ENCODE measurements around the gene CDH2. TPM values are rescaled to one million over a fixed set of nuclear protein-coding genes. Genes with fewer than 3 reads are reported as not detected.
A peak's percentile ranks its signal among the peaks of the same experiment; 100 is the strongest.

Gene CDH2
- total RNA-seq, 1 donor from 2014 or later = 370 TPM

DNA sequence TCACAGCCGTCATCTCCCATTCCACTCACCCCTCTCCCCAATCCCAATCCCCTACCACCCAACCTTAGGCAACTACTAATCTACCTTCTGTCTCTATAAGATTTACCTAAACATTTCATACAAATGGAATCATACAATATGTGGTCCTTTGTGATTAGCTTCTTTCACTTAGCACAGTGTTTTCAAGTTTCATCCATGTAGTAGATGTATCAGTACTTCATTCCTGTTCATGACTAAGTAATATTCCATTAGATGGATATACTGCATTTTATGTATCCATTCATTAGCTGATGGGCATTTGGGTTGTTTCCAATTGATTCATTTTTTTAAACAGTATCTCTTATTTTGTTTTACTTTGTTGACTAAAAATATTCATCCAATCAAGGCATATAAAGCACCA, 109.6 kb downstream of the CDH2 start:
- Histone ChIP-seq H3K9me3 (replicated peaks) (peaks cover 5% of the 10 kb centered on the region), H3K27me3 (ENCODE audit: low read depth) (no peaks in the 10 kb centered on the region), H3K36me3 (no peaks in the 10 kb centered on the region), H3K4me3 (no peak overlapping the region), H3K27ac (replicated peaks) (no peak overlapping the region), H3K4me1 (peaks cover 73% of the 10 kb centered on the region)
- DNase-seq = no peak
- intact Hi-C loops (cut with micrococcal nuclease) = loop anchor here (10.0 kb wide), 1 partner anchor 63 kb away; no protein-coding TSS in a partner anchor
- TF ChIP-seq, protein P1, sequence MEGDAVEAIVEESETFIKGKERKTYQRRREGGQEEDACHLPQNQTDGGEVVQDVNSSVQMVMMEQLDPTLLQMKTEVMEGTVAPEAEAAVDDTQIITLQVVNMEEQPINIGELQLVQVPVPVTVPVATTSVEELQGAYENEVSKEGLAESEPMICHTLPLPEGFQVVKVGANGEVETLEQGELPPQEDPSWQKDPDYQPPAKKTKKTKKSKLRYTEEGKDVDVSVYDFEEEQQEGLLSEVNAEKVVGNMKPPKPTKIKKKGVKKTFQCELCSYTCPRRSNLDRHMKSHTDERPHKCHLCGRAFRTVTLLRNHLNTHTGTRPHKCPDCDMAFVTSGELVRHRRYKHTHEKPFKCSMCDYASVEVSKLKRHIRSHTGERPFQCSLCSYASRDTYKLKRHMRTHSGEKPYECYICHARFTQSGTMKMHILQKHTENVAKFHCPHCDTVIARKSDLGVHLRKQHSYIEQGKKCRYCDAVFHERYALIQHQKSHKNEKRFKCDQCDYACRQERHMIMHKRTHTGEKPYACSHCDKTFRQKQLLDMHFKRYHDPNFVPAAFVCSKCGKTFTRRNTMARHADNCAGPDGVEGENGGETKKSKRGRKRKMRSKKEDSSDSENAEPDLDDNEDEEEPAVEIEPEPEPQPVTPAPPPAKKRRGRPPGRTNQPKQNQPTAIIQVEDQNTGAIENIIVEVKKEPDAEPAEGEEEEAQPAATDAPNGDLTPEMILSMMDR (IDR thresholded peaks at IDR 0.05; ENCODE audit: borderline replicate concordance) = no peak

DNA sequence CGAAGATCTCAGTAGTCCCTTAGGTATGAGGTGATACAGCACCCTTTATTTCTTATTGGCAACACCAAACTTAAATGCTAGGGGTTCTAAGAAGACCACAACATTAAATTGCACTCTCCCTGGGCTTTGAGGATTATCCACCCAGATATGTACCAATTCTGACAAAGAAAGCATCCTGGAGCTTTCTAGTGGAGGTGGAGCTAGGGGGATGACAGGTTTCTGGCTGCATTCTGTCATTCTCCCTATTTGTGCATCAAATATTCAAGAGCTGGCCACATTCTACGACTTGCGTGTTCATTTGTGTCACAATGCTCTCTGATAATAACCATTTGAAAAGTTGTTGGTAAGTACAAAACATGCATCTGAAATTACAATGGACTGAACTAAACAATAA, 111.1 kb downstream of the CDH2 start:
- TF ChIP-seq, protein P1 (IDR thresholded peaks at IDR 0.05; ENCODE audit: borderline replicate concordance) = no peak
- DNase-seq = no peak
- peak overlapping the region; percentile 4 for H3K27ac ChIP-seq (replicated peaks)
- intact Hi-C loops (cut with micrococcal nuclease) = loop anchor here (10.0 kb wide), 1 partner anchor 61 kb away; no protein-coding TSS in a partner anchor
- H3K9me3 ChIP-seq (replicated peaks) = peaks cover 5% of the 10 kb centered on the region
- no peak overlapping the region for H3K4me3 ChIP-seq
- H3K27me3 ChIP-seq (ENCODE audit: low read depth) = no peaks in the 10 kb centered on the region
- peaks cover 57% of the 10 kb centered on the region for H3K4me1 ChIP-seq
- H3K36me3 ChIP-seq = no peaks in the 10 kb centered on the region

DNA sequence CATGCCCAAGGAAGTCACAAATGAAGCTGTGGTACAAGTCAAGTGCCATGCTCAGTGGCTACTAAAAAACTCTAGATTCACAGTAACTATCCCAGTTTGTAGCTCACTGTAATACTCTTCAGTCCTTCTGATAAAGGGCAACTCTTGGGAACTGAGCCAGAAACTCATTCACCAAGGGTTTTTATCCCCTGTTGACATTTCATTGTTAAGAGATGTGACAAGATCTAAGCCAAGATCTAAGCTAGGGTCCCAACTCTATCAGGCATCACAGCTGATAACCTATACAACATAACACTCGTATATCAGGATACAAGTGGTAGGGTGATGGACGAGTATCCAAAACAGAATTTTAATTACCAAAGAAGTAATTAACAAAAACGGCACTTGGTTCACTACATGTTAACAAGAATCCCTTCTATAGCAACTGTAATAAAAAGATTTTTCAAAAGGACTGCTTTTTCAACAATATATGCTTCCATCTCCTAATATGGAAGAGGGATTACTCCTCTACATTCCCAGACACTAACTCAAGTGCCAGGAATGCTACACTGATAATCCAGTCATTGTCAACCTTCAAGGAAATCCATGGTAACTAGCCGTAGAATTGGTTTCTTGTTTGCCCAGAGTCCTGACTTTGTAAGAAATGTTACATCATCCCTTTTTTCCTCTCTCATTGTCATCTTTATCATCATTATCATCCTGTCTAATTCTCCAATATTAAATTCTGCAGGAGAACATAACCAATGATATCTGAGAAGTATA, 111.7 kb downstream of the CDH2 start:
- Histone ChIP-seq H3K36me3 (no peaks in the 10 kb centered on the region), H3K27me3 (ENCODE audit: low read depth) (no peaks in the 10 kb centered on the region), H3K4me3 (no peak overlapping the region), H3K4me1 (peaks cover 52% of the 10 kb centered on the region), H3K27ac (replicated peaks) (peak overlapping the region; percentile 4), H3K9me3 (replicated peaks) (peaks cover 5% of the 10 kb centered on the region)
- DNase-seq = no peak
- TF ChIP-seq, protein P1 (IDR thresholded peaks at IDR 0.05; ENCODE audit: borderline replicate concordance) = no peak
- intact Hi-C loops (cut with micrococcal nuclease) = loop anchor here (10.0 kb wide), 1 partner anchor 60 kb away; no protein-coding TSS in a partner anchor

DNA sequence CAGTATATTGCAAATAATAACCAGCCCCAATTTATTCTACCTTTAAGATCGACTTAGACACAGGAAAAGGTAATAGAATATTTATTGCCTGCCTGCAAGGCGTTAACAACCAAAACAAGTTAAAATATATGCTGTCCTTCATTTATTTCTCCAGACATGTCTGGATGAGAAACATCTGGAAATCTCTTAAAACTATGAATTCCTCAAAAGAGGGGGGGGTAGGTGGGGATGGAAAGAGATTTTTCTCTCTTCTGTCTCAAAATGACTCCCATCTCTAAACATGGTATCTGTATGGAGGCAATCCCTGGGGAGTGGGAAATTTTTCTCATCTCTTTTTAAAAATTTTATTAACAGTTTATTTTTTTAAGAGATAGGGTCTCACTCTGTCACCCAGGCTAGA, 113.0 kb downstream of the CDH2 start:
- Histone ChIP-seq H3K27me3 (ENCODE audit: low read depth) (no peaks in the 10 kb centered on the region), H3K4me1 (peaks cover 47% of the 10 kb centered on the region)
- no peak for DNase-seq

DNA sequence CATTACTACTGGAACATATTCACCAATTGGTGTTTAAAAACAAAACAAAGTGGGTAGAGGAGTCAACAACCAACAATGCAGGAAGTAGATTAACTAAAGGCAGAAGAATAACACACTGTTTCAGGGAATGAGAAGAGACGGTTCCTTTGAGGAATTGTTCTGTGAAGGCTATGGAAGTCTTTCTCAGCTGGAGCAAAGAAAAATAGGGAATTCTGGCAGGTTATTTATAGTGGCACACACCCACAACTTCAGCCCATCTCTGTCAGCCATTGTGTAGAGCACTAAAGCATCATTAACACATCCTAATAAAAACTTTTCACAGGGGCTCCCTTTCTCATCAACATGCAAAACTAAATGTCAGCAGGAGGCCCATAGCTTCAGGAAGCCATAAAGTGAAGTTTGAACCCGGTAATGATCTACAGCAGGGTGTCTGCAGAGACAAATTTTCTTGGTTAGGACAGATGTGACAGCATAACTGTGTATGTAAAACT, 113.6 kb downstream of the CDH2 start:
- H3K27ac ChIP-seq (replicated peaks) = no peak overlapping the region
- intact Hi-C loops (cut with micrococcal nuclease) = loop anchor here (10.0 kb wide), 1 partner anchor 59 kb away; no protein-coding TSS in a partner anchor
- H3K27me3 ChIP-seq (ENCODE audit: low read depth) = no peaks in the 10 kb centered on the region
- H3K36me3 ChIP-seq = no peaks in the 10 kb centered on the region
- H3K9me3 ChIP-seq (replicated peaks) = peaks cover 5% of the 10 kb centered on the region
- peaks cover 42% of the 10 kb centered on the region for H3K4me1 ChIP-seq
- no peak for DNase-seq
- no peak overlapping the region for H3K4me3 ChIP-seq
- TF ChIP-seq, protein P1 (IDR thresholded peaks at IDR 0.05; ENCODE audit: borderline replicate concordance) = no peak

More for the DNA sequence above, 113.0 kb downstream of the CDH2 start:
- no peaks in the 10 kb centered on the region for H3K36me3 ChIP-seq
- TF ChIP-seq, protein P1 (IDR thresholded peaks at IDR 0.05; ENCODE audit: borderline replicate concordance) = no peak
- H3K4me3 ChIP-seq = no peak overlapping the region
- no peak overlapping the region for H3K27ac ChIP-seq (replicated peaks)
- intact Hi-C loops (cut with micrococcal nuclease) = loop anchor here (10.0 kb wide), 1 partner anchor 59 kb away; no protein-coding TSS in a partner anchor
- peaks cover 5% of the 10 kb centered on the region for H3K9me3 ChIP-seq (replicated peaks)
